Liver (tissue), 3 donors: ENCODE measurements around the gene TNFSF8.

ENCODE experiments used
- CTCF ChIP-seq: fragments of 150-350 bp; IDR thresholded peaks from 2 replicates; pipeline ENCODE4 v1.5.1; 2017; ENCODE audit warnings: improper control_type of control experiment, low read depth, low read length; ENCODE audit not compliant: missing input control
- HNF4G ChIP-seq: IDR thresholded peaks from 2 replicates; pipeline ENCODE4 v1.6.1; 2016; ENCODE audit warnings: antibody characterized with exemption
- NR2F2 ChIP-seq: IDR thresholded peaks from 2 replicates; pipeline ENCODE4 v1.6.1; 2016; ENCODE audit warnings: antibody characterized with exemption
- RAD21 ChIP-seq, 2 donors: IDR thresholded peaks; 2 replicates each; pipeline ENCODE4 v1.6.1; 2016; ENCODE audit warnings: antibody characterized with exemption in 2 of 2, mild to moderate bottlenecking in 2 of 2
- donor health status: healthy.
- donor health status: healthy.

- no peak for TF ChIP-seq HNF4G
- TF ChIP-seq NR2F2 = no peak
- no peak for TF ChIP-seq CTCF
- no peak for TF ChIP-seq RAD21 (IDR thresholded peaks at IDR 0.05)
Measured at GRCh38 chr9:114856215-114856941, 74.0 kb downstream of the TNFSF8 start.
